MM.1S (cell line): Measurements from ENCODE around the gene TXNDC17.

Experiments used
- DNase-seq: peaks from one replicate; pipeline ENCODE4 v3.0.0-alpha.2; 2015
- H2AFZ ChIP-seq: fragments of 300-600 bp; sonication (generic); 2 replicates; pipeline ENCODE4 v1.6.0; 2016; ENCODE audit warnings: antibody characterized with exemption, low read length
- H3F3A ChIP-seq: fragments of 300-600 bp; sonication (generic); 2 replicates; pipeline ENCODE4 v1.6.1; 2016; ENCODE audit warnings: mild to moderate bottlenecking, antibody characterized with exemption, low read length, moderate library complexity, mixed read lengths; ENCODE audit not compliant: insufficient read depth
- H3K27ac ChIP-seq: fragments of 300-600 bp; sonication (generic); 2 replicates; pipeline ENCODE4 v1.5.1; 2016; ENCODE audit warnings: mild to moderate bottlenecking, low read length
- H3K27me3 ChIP-seq: fragments of 300-600 bp; sonication (generic); replicated peaks from 2 replicates; pipeline ENCODE4 v1.6.0; 2016; ENCODE audit warnings: low read length; ENCODE audit not compliant: insufficient read depth
- H3K36me3 ChIP-seq: fragments of 300-600 bp; sonication (generic); replicated peaks from 2 replicates; pipeline ENCODE4 v1.6.1; 2016; ENCODE audit warnings: mild to moderate bottlenecking, low read length, mixed read lengths; ENCODE audit not compliant: insufficient read depth
- H3K4me1 ChIP-seq: fragments of 300-600 bp; sonication (generic); 2 replicates; pipeline ENCODE4 v1.6.1; 2016; ENCODE audit warnings: low read length, mixed read lengths
- H3K4me2 ChIP-seq: fragments of 300-600 bp; sonication (generic); 2 replicates; pipeline ENCODE4 v1.6.0; 2016; ENCODE audit warnings: low read depth, low read length
- H3K4me3 ChIP-seq: fragments of 300-600 bp; sonication (generic); 2 replicates; pipeline ENCODE4 v1.5.1; 2016; ENCODE audit warnings: low read length, mixed read lengths
- H3K79me2 ChIP-seq: fragments of 300-600 bp; sonication (generic); 2 replicates; pipeline ENCODE4 v1.6.1; 2016; ENCODE audit warnings: mixed run types, low read length, mixed read lengths
- H3K9ac ChIP-seq: fragments of 300-600 bp; sonication (generic); 2 replicates; pipeline ENCODE4 v1.6.1; 2016; ENCODE audit warnings: low read length, mixed read lengths
- H3K9me2 ChIP-seq: fragments of 300-600 bp; sonication (generic); replicated peaks from 2 replicates; pipeline ENCODE4 v1.6.1; 2016; ENCODE audit warnings: mild to moderate bottlenecking, low read length, mixed read lengths; ENCODE audit not compliant: insufficient read depth
- H3K9me3 ChIP-seq: fragments of 300-600 bp; sonication (generic); replicated peaks from 2 replicates; pipeline ENCODE4 v1.6.1; 2016; ENCODE audit warnings: mild to moderate bottlenecking, low read length, mixed read lengths; ENCODE audit not compliant: insufficient read depth
- H4K20me1 ChIP-seq: fragments of 300-600 bp; sonication (generic); 2 replicates; pipeline ENCODE4 v1.6.1; 2016; ENCODE audit warnings: mild to moderate bottlenecking, low read length, moderate library complexity, mixed read lengths; ENCODE audit not compliant: insufficient read depth
- EZH2 ChIP-seq: fragments of 300-600 bp; sonication (generic); optimal IDR thresholded peaks from 2 replicates; pipeline ENCODE3; 2017; ENCODE audit warnings: low read depth, mild to moderate bottlenecking, antibody characterized with exemption, low read length, mixed read lengths
- EZH2phosphoT487 ChIP-seq: fragments of 300-600 bp; sonication (generic); IDR thresholded peaks from 2 replicates; pipeline ENCODE4 v1.6.1; 2018; ENCODE audit warnings: antibody characterized with exemption, low read length
- TF ChIP-seq, protein P1 (sequence below): fragments of 300-600 bp; sonication (generic); IDR thresholded peaks from 2 replicates; pipeline ENCODE4 v1.5.1; 2016; ENCODE audit warnings: antibody characterized with exemption, low read length, mixed read lengths

Gene TXNDC17

GRCh38 chr17:6626616-6627015, 14.2 kb upstream of the TXNDC17 start:
- Histone ChIP-seq H3K4me1 (no peaks in the 10 kb centered on the region), H3K27me3 (no peaks in the 10 kb centered on the region), H3K9ac (no peak overlapping the region), H3K9me2 (no peaks in the 10 kb centered on the region), H3K4me2 (no peak overlapping the region), H4K20me1 (no peaks in the 10 kb centered on the region), H3K36me3 (0 out of 2 replicates have a peak, but pooled peaks cover 3% of the 10 kb centered on the region), H3K9me3 (no peaks in the 10 kb centered on the region), H3K79me2 (no peaks in the 10 kb centered on the region), H3K27ac (no peak overlapping the region), H3K4me3 (no peak overlapping the region), H2AFZ (no peak overlapping the region), H3F3A (no peaks in the 10 kb centered on the region)
- TF ChIP-seq EZH2 (no peak), EZH2phosphoT487 (no peak)
- TF ChIP-seq, protein P1, sequence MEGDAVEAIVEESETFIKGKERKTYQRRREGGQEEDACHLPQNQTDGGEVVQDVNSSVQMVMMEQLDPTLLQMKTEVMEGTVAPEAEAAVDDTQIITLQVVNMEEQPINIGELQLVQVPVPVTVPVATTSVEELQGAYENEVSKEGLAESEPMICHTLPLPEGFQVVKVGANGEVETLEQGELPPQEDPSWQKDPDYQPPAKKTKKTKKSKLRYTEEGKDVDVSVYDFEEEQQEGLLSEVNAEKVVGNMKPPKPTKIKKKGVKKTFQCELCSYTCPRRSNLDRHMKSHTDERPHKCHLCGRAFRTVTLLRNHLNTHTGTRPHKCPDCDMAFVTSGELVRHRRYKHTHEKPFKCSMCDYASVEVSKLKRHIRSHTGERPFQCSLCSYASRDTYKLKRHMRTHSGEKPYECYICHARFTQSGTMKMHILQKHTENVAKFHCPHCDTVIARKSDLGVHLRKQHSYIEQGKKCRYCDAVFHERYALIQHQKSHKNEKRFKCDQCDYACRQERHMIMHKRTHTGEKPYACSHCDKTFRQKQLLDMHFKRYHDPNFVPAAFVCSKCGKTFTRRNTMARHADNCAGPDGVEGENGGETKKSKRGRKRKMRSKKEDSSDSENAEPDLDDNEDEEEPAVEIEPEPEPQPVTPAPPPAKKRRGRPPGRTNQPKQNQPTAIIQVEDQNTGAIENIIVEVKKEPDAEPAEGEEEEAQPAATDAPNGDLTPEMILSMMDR: no peak
- no peak for DNase-seq

- Histone ChIP-seq H3K9me2 (no peaks in the 10 kb centered on the region), H2AFZ (no peak overlapping the region), H3K9ac (no peak overlapping the region), H3K36me3 (0 out of 2 replicates have a peak, but pooled peaks cover 3% of the 10 kb centered on the region), H3K27me3 (no peaks in the 10 kb centered on the region), H3K4me3 (no peak overlapping the region), H3K4me1 (no peaks in the 10 kb centered on the region), H3K4me2 (no peak overlapping the region), H3K79me2 (no peaks in the 10 kb centered on the region), H3K9me3 (no peaks in the 10 kb centered on the region), H4K20me1 (no peaks in the 10 kb centered on the region), H3K27ac (no peak overlapping the region), H3F3A (no peaks in the 10 kb centered on the region)
- DNase-seq: no peak
- TF ChIP-seq, protein P1: no peak
- TF ChIP-seq EZH2 (no peak), EZH2phosphoT487 (no peak)
Measured at GRCh38 chr17:6627019-6627418, 13.8 kb upstream of the TXNDC17 start.

DNA sequence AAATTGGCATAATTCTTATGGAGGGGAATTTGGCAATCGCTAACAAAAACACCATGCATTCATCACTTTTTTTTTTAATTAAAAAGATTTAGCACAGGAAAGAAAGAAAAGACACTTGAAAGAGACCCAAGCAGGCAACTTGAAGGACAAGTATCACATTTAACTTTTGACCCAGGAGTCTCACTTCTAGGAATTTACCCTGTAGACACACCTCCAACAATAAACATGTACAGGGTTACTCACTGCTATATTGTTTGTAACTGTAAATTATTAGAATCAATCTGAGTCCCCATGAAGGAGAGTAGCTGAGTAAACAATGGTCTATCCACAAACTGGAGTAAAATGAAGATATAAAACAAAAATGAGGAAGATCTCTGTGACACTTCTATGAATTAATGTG, 10.5 kb upstream of the TXNDC17 start:
- Histone ChIP-seq H3F3A (no peaks in the 10 kb centered on the region), H3K79me2 (no peaks in the 10 kb centered on the region), H4K20me1 (no peaks in the 10 kb centered on the region), H3K9me2 (no peaks in the 10 kb centered on the region), H3K4me3 (no peak overlapping the region), H3K27ac (no peak overlapping the region), H3K9me3 (no peaks in the 10 kb centered on the region), H2AFZ (no peak overlapping the region), H3K9ac (no peak overlapping the region), H3K36me3 (0 out of 2 replicates have a peak, but pooled peaks cover 3% of the 10 kb centered on the region), H3K4me2 (no peak overlapping the region), H3K27me3 (no peaks in the 10 kb centered on the region), H3K4me1 (no peaks in the 10 kb centered on the region)
- TF ChIP-seq, protein P1: no peak
- no peak for TF ChIP-seq EZH2phosphoT487
- no peak for TF ChIP-seq EZH2
- DNase-seq: no peak
